ENCODE measurements around the gene LAMC2. TPM values are rescaled to one million over a fixed set of nuclear protein-coding genes. Genes with fewer than 3 reads are reported as not detected.

LAMC2 gene
- total RNA-seq, 1 experiment from 2014 or later: 0.11 TPM

GRCh38 chr1:183180218-183180617 is 5.8 kb upstream of the LAMC2 start:
- BruUV-seq (replicated peaks): no TSS peak
- POLR2A ChIA-PET (ENCODE audit: low non-redundant PET): no interaction called here
- peak; percentile 73 for DNase-seq (ENCODE audit: low spot score)

GRCh38 chr1:183180634-183181056 is 5.4 kb upstream of the LAMC2 start:
- CTCF ChIA-PET: no interaction called here
- Histone ChIP-seq H3K36me3 (ENCODE audit: insufficient read depth, low read length, poor library complexity, severe bottlenecking) (no peaks in the 10 kb centered on the region), H3K4me1 (ENCODE audit: insufficient read depth, low read length, poor library complexity, severe bottlenecking) (peaks cover 13% of the 10 kb centered on the region), H3K27ac (ENCODE audit: low read depth, low read length, poor library complexity, severe bottlenecking) (peak overlapping the region; percentile 35), H3K4me3 (ENCODE audit: low read depth, low read length, poor library complexity, severe bottlenecking) (no peak overlapping the region), H3K27me3 (replicated peaks; ENCODE audit: insufficient read depth, low read depth, low read length, poor library complexity) (no peaks in the 10 kb centered on the region), H3K9me3 (ENCODE audit: low read depth, low read length, poor library complexity, severe bottlenecking) (no peaks in the 10 kb centered on the region)
- BruUV-seq (replicated peaks): no TSS peak
- TF ChIP-seq EZH2 (IDR thresholded peaks at IDR 0.05; ENCODE audit: borderline replicate concordance, low read depth, low read length, poor library complexity, severe bottlenecking) (no peak), CTCF (conservative IDR thresholded peaks at IDR 0.05; ENCODE audit: low read depth, low read length) (no peak)
- DNase-seq (ENCODE audit: low spot score): peak; percentile 45
- intact Hi-C loops (cut with micrococcal nuclease; ENCODE audit: unreplicated experiment): no loop called here
- POLR2A ChIA-PET (ENCODE audit: low non-redundant PET): no interaction called here

More at GRCh38 chr1:183180218-183180617, 5.8 kb upstream of the LAMC2 start:
- TF ChIP-seq EZH2 (IDR thresholded peaks at IDR 0.05; ENCODE audit: borderline replicate concordance, low read depth, low read length, poor library complexity, severe bottlenecking) (no peak), CTCF (conservative IDR thresholded peaks at IDR 0.05; ENCODE audit: low read depth, low read length) (no peak)
- peak overlapping the region; percentile 35 for H3K27ac ChIP-seq (ENCODE audit: low read depth, low read length, poor library complexity, severe bottlenecking)
- CTCF ChIA-PET: no interaction called here
- H3K36me3 ChIP-seq (ENCODE audit: insufficient read depth, low read length, poor library complexity, severe bottlenecking): no peaks in the 10 kb centered on the region
- H3K4me3 ChIP-seq (ENCODE audit: low read depth, low read length, poor library complexity, severe bottlenecking): no peak overlapping the region
- H3K9me3 ChIP-seq (ENCODE audit: low read depth, low read length, poor library complexity, severe bottlenecking): no peaks in the 10 kb centered on the region
- intact Hi-C loops (cut with micrococcal nuclease; ENCODE audit: unreplicated experiment): no loop called here
- no peaks in the 10 kb centered on the region for H3K27me3 ChIP-seq (replicated peaks; ENCODE audit: insufficient read depth, low read depth, low read length, poor library complexity)
- H3K4me1 ChIP-seq (ENCODE audit: insufficient read depth, low read length, poor library complexity, severe bottlenecking): peaks cover 13% of the 10 kb centered on the region

GRCh38 chr1:183186841-183187240 is 777 bp downstream of the LAMC2 start:
- ChIA-PET CTCF (no interaction called here), POLR2A (ENCODE audit: low non-redundant PET) (no interaction called here)
- intact Hi-C loops (cut with micrococcal nuclease; ENCODE audit: unreplicated experiment): no loop called here
- Histone ChIP-seq H3K27me3 (replicated peaks; ENCODE audit: insufficient read depth, low read depth, low read length, poor library complexity) (no peaks in the 10 kb centered on the region), H3K36me3 (ENCODE audit: insufficient read depth, low read length, poor library complexity, severe bottlenecking) (no peaks in the 10 kb centered on the region), H3K4me3 (ENCODE audit: low read depth, low read length, poor library complexity, severe bottlenecking) (no peak overlapping the region), H3K9me3 (ENCODE audit: low read depth, low read length, poor library complexity, severe bottlenecking) (no peaks in the 10 kb centered on the region), H3K27ac (ENCODE audit: low read depth, low read length, poor library complexity, severe bottlenecking) (no peak overlapping the region), H3K4me1 (ENCODE audit: insufficient read depth, low read length, poor library complexity, severe bottlenecking) (no peaks in the 10 kb centered on the region)
- no peak for TF ChIP-seq CTCF (conservative IDR thresholded peaks at IDR 0.05; ENCODE audit: low read depth, low read length)
- no TSS peak for BruUV-seq (replicated peaks)
- DNase-seq (ENCODE audit: low spot score): no peak

All from A673 (cell line).